Inferior parietal cortex (tissue), 1 donor: Measurements from ENCODE around the gene TIPARP.
"Not testable (repeated sequence)": the region's sequence is repeated elsewhere in the genome, so short reads cannot be mapped to it uniquely, and the experiment has no call there.

ENCODE experiments used
- DNase-seq: peaks from one replicate; pipeline ENCODE4 v3.0.0-alpha.2; 2016; ENCODE audit errors: extremely low spot score

Gene TIPARP

GRCh38 chr3:156646958-156647357, 27.4 kb upstream of the TIPARP start:
- no peak for DNase-seq

- no peak for DNase-seq
Observed at GRCh38 chr3:156648086-156648485, 26.3 kb upstream of the TIPARP start.

GRCh38 chr3:156649681-156650080, 24.7 kb upstream of the TIPARP start:
- DNase-seq: no peak

GRCh38 chr3:156652661-156653060, 21.7 kb upstream of the TIPARP start:
- not testable (repeated sequence) for DNase-seq

GRCh38 chr3:156654834-156655233, 19.6 kb upstream of the TIPARP start:
- DNase-seq: no peak

- no peak for DNase-seq
Observed at GRCh38 chr3:156655819-156656550, 18.4 kb upstream of the TIPARP start.

GRCh38 chr3:156657440-156657839, 16.9 kb upstream of the TIPARP start:
- no peak for DNase-seq

GRCh38 chr3:156657862-156658731, 16.3 kb upstream of the TIPARP start:
- no peak for DNase-seq

- no peak for DNase-seq
Observed at GRCh38 chr3:156658732-156659090, 15.7 kb upstream of the TIPARP start.

- no peak for DNase-seq
Observed at GRCh38 chr3:156659260-156659659, 15.1 kb upstream of the TIPARP start.

GRCh38 chr3:156661155-156661554, 13.2 kb upstream of the TIPARP start:
- DNase-seq: no peak

- DNase-seq: no peak
Observed at GRCh38 chr3:156664011-156664830, 10.2 kb upstream of the TIPARP start.

- no peak for DNase-seq
Observed at GRCh38 chr3:156664831-156665178, 9.6 kb upstream of the TIPARP start.

- no peak for DNase-seq
Observed at GRCh38 chr3:156665291-156665690, 9.1 kb upstream of the TIPARP start.

GRCh38 chr3:156666073-156666472, 8.3 kb upstream of the TIPARP start:
- DNase-seq: no peak

GRCh38 chr3:156668073-156668763, 6.2 kb upstream of the TIPARP start:
- no peak for DNase-seq

- DNase-seq: no peak
Observed at GRCh38 chr3:156670077-156670476, 4.3 kb upstream of the TIPARP start.

- no peak for DNase-seq
Observed at GRCh38 chr3:156670652-156671051, 3.7 kb upstream of the TIPARP start.

GRCh38 chr3:156673732-156674045, 701 bp upstream of the TIPARP start:
- no peak for DNase-seq

- DNase-seq: no peak
Observed at GRCh38 chr3:156674911-156675829, 780 bp downstream of the TIPARP start.
